Breast epithelium (tissue), 3 donors: ENCODE results near the gene PDZD2.

Source experiments
- CTCF ChIP-seq, 3 donors: fragments of 450-650 bp; IDR thresholded peaks; one replicate each; pipeline ENCODE4 v1.5.1; 2016 to 2017; ENCODE audit warnings: antibody characterized with exemption in 3 of 3, mild to moderate bottlenecking in 3 of 3, moderate library complexity in 3 of 3
- POLR2A ChIP-seq: fragments of 450-650 bp; IDR thresholded peaks from one replicate; pipeline ENCODE4 v1.6.1; 2016; ENCODE audit warnings: antibody characterized with exemption, mild to moderate bottlenecking, moderate library complexity
- POLR2AphosphoS5 ChIP-seq, 3 donors: sonication (generic); formaldehyde crosslinking; IDR thresholded peaks; one replicate each; pipeline ENCODE4 v1.6.1; 2017; ENCODE audit warnings: antibody characterized with exemption in 3 of 3

DNA sequence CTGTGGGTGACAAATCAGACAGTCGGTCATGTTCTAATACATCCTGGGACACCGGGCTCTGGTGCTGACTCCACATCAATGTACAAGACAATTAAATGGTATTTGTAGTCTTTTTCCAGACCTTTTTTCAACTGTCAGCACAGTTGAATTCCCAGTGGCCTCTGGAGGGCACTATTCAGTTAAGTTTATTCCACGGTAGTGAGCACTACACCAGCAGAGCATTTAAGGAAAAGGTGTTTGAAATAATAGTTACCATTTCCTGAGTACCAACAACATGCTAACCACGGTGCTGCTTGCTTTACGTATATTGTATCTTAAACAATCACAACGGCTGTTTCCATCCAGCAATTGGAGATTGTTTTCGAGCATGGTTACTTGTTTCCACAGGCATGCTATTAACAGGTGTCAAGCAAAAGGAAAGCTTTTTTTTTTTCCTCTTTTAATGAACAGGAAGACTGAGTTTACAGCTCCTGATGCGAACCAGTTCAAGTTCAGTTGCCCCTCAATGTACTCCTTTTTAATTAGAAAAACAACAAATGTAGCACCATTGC lies 186.7 kb downstream of the PDZD2 start:
- peak in 2 of 3 donors; percentile 63 to 65 for TF ChIP-seq CTCF (IDR thresholded peaks at IDR 0.05)
- TF ChIP-seq POLR2A: no peak
- no peak for TF ChIP-seq POLR2AphosphoS5 (IDR thresholded peaks at IDR 0.05)
